Caco-2 (cell line): ENCODE results near the gene HNRNPAB. TPM values are rescaled to one million over a fixed set of nuclear protein-coding genes. Genes with fewer than 3 reads are reported as not detected.

Experiments used
- BruUV-seq: library from RNA; stranded (reverse); fragments of 400-500 nt; replicated peaks from 2 replicates; lab custom pipeline; 2021; lab: Mats Ljungman, UMichigan
- CTCF ChIA-PET: fragments of 300-600 bp; sonication (Branson Sonifier 250); formaldehyde crosslinking; loops from one replicate; lab custom pipeline; 2022; ENCODE audit warnings: antibody characterized with exemption; lab: Charles Lee
- POLR2A ChIA-PET: fragments of 300-600 bp; sonication (Branson Sonifier 250); formaldehyde crosslinking; loops from one replicate; lab custom pipeline; 2022; ENCODE audit warnings: antibody characterized with exemption; lab: Charles Lee
- DNase-seq, 2 experiments: peaks; one replicate each; pipeline versions ENCODE4 v3.0.0 to v3.0.0-alpha.2; 2020 to 2022
- H3K27me3 ChIP-seq: replicated peaks from 2 replicates; pipeline ENCODE4 v1.6.0; 2011; ENCODE audit warnings: low read length; ENCODE audit not compliant: control insufficient read depth, insufficient read depth
- H3K36me3 ChIP-seq: 2 replicates; pipeline ENCODE4 v1.5.1; 2011; ENCODE audit warnings: low read length; ENCODE audit not compliant: control insufficient read depth, insufficient read depth
- H3K4me1 ChIP-seq: fragments of 250-450 bp; sonication (Bioruptor Pico); 2 replicates; pipeline ENCODE4 v1.5.1; 2020; ENCODE audit warnings: mild to moderate bottlenecking
- H3K4me3 ChIP-seq: 2 replicates; pipeline ENCODE4 v1.5.1; 2011; ENCODE audit warnings: low read depth, mild to moderate bottlenecking, control low read depth, low read length
- H3K9me3 ChIP-seq: fragments of 250-450 bp; sonication (Bioruptor Pico); 2 replicates; pipeline ENCODE4 v1.5.1; 2020; ENCODE audit warnings: mild to moderate bottlenecking, moderate library complexity
- H3K27ac Mint-ChIP-seq: one replicate; pipeline ENCODE4 v1.8.0; 2022; ENCODE audit warnings: mixed read lengths; ENCODE audit not compliant: unreplicated experiment
- H3K27me3 Mint-ChIP-seq: one replicate; pipeline ENCODE4 v1.8.0; 2022; ENCODE audit warnings: mixed read lengths; ENCODE audit not compliant: insufficient read depth, unreplicated experiment
- H3K36me3 Mint-ChIP-seq: one replicate; pipeline ENCODE4 v1.8.0; 2022; ENCODE audit warnings: mild to moderate bottlenecking, mixed read lengths; ENCODE audit not compliant: insufficient read depth, unreplicated experiment
- H3K4me1 Mint-ChIP-seq: one replicate; pipeline ENCODE4 v1.8.0; 2022; ENCODE audit warnings: low read depth, mixed read lengths; ENCODE audit not compliant: unreplicated experiment
- H3K4me3 Mint-ChIP-seq: one replicate; pipeline ENCODE4 v1.8.0; 2022; ENCODE audit warnings: mild to moderate bottlenecking, moderate library complexity, mixed read lengths; ENCODE audit not compliant: unreplicated experiment
- H3K9me3 Mint-ChIP-seq: one replicate; pipeline ENCODE4 v1.8.0; 2022; ENCODE audit warnings: mixed read lengths; ENCODE audit not compliant: unreplicated experiment
- intact Hi-C: fragments of 100-400 bp; cut with micrococcal nuclease; formaldehyde crosslinking; loops from one replicate; pipeline ENCODE4 v1.10.0; 2022; ENCODE audit not compliant: unreplicated experiment
- total RNA-seq: library from RNA; stranded (reverse); gene quantifications from 2 replicates; pipeline ENCODE4 v1.2.3, GENCODE V29; 2022
- TF ChIP-seq, protein P1 (sequence below), 2 experiments: fragments of 200-600 bp in 1 of 2; IDR thresholded peaks; 1 replicate in 1 of 2; 2 replicates in 1 of 2; pipeline versions ENCODE4 v1.5.1 to v1.8.0; 2011 to 2022; ENCODE audit warnings: antibody characterized with exemption in 1 of 2, control low read depth in 1 of 2, inconsistent platforms in 1 of 2, low read depth in 1 of 2, low read length in 1 of 2, mild to moderate bottlenecking in 1 of 2, moderate library complexity in 1 of 2; ENCODE audit not compliant: insufficient read depth in 1 of 2, severe bottlenecking in 1 of 2, unreplicated experiment in 1 of 2

The HNRNPAB gene
- total RNA-seq, 1 experiment from 2014 or later = 295 TPM

DNA sequence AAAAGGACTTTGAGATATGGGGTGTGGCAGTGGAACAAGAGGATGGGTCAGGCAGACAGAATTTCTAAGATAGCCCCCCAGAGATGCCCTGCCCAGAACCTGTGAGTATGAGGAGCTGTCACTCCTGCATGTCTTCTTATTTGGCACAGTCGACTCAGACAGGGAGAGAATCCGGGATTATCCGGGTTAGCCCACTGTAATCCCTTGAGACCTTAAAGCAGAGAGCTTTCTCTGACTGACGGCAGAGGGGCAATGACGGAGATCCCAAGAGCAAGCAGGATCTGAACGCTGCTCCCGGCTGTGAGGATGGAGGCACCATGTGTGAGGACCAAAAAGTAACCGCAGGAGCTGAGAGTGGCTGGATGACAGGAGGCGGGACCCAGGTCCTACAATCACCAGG lies 41.9 kb upstream of the HNRNPAB start:
- Mint-ChIP-seq H3K9me3 (no peaks in the 10 kb centered on the region), H3K4me1 (peaks cover 7% of the 10 kb centered on the region), H3K4me3 (no peak overlapping the region), H3K27ac (no peak overlapping the region), H3K27me3 (peaks cover 14% of the 10 kb centered on the region), H3K36me3 (no peaks in the 10 kb centered on the region)
- TF ChIP-seq, protein P1, sequence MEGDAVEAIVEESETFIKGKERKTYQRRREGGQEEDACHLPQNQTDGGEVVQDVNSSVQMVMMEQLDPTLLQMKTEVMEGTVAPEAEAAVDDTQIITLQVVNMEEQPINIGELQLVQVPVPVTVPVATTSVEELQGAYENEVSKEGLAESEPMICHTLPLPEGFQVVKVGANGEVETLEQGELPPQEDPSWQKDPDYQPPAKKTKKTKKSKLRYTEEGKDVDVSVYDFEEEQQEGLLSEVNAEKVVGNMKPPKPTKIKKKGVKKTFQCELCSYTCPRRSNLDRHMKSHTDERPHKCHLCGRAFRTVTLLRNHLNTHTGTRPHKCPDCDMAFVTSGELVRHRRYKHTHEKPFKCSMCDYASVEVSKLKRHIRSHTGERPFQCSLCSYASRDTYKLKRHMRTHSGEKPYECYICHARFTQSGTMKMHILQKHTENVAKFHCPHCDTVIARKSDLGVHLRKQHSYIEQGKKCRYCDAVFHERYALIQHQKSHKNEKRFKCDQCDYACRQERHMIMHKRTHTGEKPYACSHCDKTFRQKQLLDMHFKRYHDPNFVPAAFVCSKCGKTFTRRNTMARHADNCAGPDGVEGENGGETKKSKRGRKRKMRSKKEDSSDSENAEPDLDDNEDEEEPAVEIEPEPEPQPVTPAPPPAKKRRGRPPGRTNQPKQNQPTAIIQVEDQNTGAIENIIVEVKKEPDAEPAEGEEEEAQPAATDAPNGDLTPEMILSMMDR (IDR thresholded peaks at IDR 0.05; ENCODE audit: insufficient read depth in 1 of 2, low read depth in 1 of 2, low read length in 1 of 2, severe bottlenecking in 1 of 2, unreplicated experiment in 1 of 2) = no peak
- H3K4me1 ChIP-seq = 0 out of 2 replicates have a peak, but pooled peaks cover 4% of the 10 kb centered on the region
- no TSS peak for BruUV-seq
- ChIA-PET CTCF (interaction anchor here (0.7 to 1.4 kb wide), 3 partner anchors 9 to 87 kb away, joined by 3 to 9 read pairs (median 5); partner anchors contain the start of gene NHP2), POLR2A (no interaction called here)
- H3K9me3 ChIP-seq = no peaks in the 10 kb centered on the region
- no peaks in the 10 kb centered on the region for H3K36me3 ChIP-seq
- H3K27me3 ChIP-seq = no peaks in the 10 kb centered on the region; the same call in 1 of the 2 replicates
- intact Hi-C loops = no loop called here
- no peak for DNase-seq
- H3K4me3 ChIP-seq = no peak overlapping the region

DNA sequence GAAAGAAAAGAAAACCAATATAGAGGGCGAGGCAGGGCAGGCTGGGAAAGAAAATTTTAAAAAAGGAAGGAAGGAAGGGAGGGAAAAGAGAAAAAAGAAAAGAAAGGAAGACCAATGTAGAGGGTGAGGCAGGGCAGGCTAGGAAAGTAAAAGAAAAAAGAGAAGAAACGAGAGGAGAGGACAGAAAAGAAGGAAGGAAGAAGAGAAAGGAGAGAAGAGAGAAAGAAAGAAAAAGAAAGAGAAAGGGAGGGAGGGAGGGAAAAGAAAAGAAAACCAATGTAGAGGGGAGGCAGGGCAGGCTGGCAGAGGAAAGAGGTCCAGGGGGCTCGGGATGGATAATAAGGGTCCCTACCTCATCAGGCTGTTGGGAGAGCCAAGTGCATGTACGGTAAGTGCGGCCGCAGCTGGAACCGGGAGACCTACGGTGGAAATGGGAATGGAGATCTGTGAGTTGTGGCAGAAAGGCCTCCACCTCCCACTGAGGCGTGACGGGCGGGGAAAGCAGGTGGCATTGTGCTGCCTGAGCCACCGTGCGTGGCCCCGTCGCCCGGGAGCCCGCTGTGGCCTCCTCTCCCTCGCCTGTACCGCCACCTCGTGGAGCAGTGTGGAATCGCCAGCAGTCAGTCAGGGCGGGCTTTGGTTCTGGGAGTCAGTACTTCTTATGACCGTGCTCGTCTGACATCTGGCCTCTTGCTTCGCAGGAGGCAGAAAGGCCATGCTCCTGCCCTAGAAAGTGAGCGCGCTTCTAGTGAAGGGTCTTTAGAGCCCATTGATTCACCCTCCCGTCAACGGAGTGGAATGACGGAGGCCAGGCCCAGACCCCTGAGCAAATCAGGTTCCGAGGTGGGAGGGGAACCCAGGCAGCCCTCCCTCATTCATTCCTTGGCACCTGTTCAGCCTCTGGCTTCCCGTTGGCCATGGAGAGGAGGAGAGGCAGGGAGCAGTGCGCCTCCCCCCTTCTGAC lies 40.3 kb upstream of the HNRNPAB start:
- TF ChIP-seq, protein P1 (IDR thresholded peaks at IDR 0.05; ENCODE audit: insufficient read depth in 1 of 2, low read depth in 1 of 2, low read length in 1 of 2, severe bottlenecking in 1 of 2, unreplicated experiment in 1 of 2) = peak; percentile 96 to 98
- no peaks in the 10 kb centered on the region for H3K36me3 Mint-ChIP-seq
- H3K4me1 ChIP-seq = 0 out of 2 replicates have a peak, but pooled peaks cover 4% of the 10 kb centered on the region
- no peaks in the 10 kb centered on the region for H3K9me3 ChIP-seq
- intact Hi-C loops = loop anchor here (1.0 to 2.0 kb wide), 2 partner anchors 17 to 88 kb away; no protein-coding TSS in a partner anchor
- no peak overlapping the region for H3K27ac Mint-ChIP-seq
- peak overlapping the region; percentile 24 for H3K4me3 Mint-ChIP-seq
- peaks cover 7% of the 10 kb centered on the region for H3K4me1 Mint-ChIP-seq
- no peaks in the 10 kb centered on the region; the same call in 1 of the 2 replicates for H3K27me3 ChIP-seq
- no peak overlapping the region for H3K4me3 ChIP-seq
- no peaks in the 10 kb centered on the region for H3K36me3 ChIP-seq
- no peaks in the 10 kb centered on the region for H3K9me3 Mint-ChIP-seq
- no TSS peak for BruUV-seq
- H3K27me3 Mint-ChIP-seq = peaks cover 14% of the 10 kb centered on the region
- ChIA-PET POLR2A (interaction anchor here (0.6 kb wide), 1 partner anchor 10 kb away, joined by 3 read pairs; no protein-coding TSS in a partner anchor), CTCF (interaction anchor here (0.7 to 0.8 kb wide), 2 partner anchors 40 to 88 kb away, joined by 3 to 7 read pairs; no protein-coding TSS in a partner anchor)
- peak; percentile 84 to 92 for DNase-seq

DNA sequence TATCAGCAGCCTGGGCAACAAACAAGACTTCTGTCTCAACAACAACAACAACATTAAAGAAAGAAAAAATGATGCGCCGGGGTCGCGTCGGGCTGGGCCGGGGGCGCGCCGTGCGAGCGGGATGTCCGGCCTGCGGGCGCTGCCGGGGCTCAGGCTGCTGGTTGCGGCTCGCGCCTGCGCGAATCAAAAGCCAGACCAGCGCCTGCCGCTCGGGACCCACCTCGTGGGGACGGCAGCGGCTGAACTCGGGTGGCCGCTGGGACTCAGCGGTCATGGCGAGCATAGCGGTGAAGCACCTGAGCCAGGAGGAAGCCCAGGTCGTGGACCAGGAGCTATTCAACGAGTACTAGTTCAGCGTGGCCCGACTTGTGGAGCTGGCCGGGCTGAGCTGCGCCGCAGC lies 38.8 kb upstream of the HNRNPAB start:
- no peaks in the 10 kb centered on the region for H3K36me3 Mint-ChIP-seq
- Histone ChIP-seq H3K36me3 (no peaks in the 10 kb centered on the region), H3K27me3 (no peaks in the 10 kb centered on the region; the same call in none of the 2 replicates), H3K4me1 (0 out of 2 replicates have a peak, but pooled peaks cover 4% of the 10 kb centered on the region), H3K4me3 (no peak overlapping the region), H3K9me3 (no peaks in the 10 kb centered on the region)
- H3K4me3 Mint-ChIP-seq = no peak overlapping the region
- peaks cover 7% of the 10 kb centered on the region for H3K4me1 Mint-ChIP-seq
- TF ChIP-seq, protein P1 (IDR thresholded peaks at IDR 0.05; ENCODE audit: insufficient read depth in 1 of 2, low read depth in 1 of 2, low read length in 1 of 2, severe bottlenecking in 1 of 2, unreplicated experiment in 1 of 2) = no peak
- no peaks in the 10 kb centered on the region for H3K9me3 Mint-ChIP-seq
- intact Hi-C loops = loop anchor here (2.0 kb wide), 1 partner anchor 19 kb away; no protein-coding TSS in a partner anchor
- peaks cover 14% of the 10 kb centered on the region for H3K27me3 Mint-ChIP-seq
- H3K27ac Mint-ChIP-seq = no peak overlapping the region
- BruUV-seq = no TSS peak
- DNase-seq = no peak
- ChIA-PET POLR2A (no interaction called here), CTCF (interaction anchor here (1.3 kb wide), 1 partner anchor 90 kb away, joined by 6 read pairs; no protein-coding TSS in a partner anchor)
